A549 (cell line): Measurements from ENCODE around the gene DCBLD1.

Experiments
- ATOH8 ChIP-seq: fragments of 250-450 bp; sonication (Bioruptor Pico); IDR thresholded peaks from 2 replicates; pipeline ENCODE4 v1.5.0; 2020; ENCODE audit warnings: low read depth, mild to moderate bottlenecking, moderate library complexity
- BCL3 ChIP-seq: fragments of >200 bp; sonication (Bioruptor Twin); formaldehyde crosslinking; IDR thresholded peaks from 3 replicates; pipeline ENCODE4 v1.6.1; 2016
- CBX8 ChIP-seq: fragments of 200-600 bp; sonication (generic); IDR thresholded peaks from 2 replicates; pipeline ENCODE4 v1.6.1; 2016
- CHD2 ChIP-seq: fragments of 150-350 bp; IDR thresholded peaks from 2 replicates; pipeline ENCODE4 v1.6.1; 2014; ENCODE audit warnings: low read length; ENCODE audit not compliant: partially characterized antibody
- CTCF ChIP-seq: fragments of >200 bp; sonication (Bioruptor Twin); formaldehyde crosslinking; IDR thresholded peaks from 3 replicates; pipeline ENCODE4 v1.5.1; 2016
- HMGXB4 ChIP-seq: fragments of 250-450 bp; sonication (Bioruptor Pico); IDR thresholded peaks from 2 replicates; pipeline ENCODE4 v1.5.0; 2021; ENCODE audit warnings: mild to moderate bottlenecking, moderate library complexity, borderline replicate concordance
- MAX ChIP-seq: IDR thresholded peaks from 2 replicates; pipeline ENCODE4 v1.6.1; 2012
- NFE2L2 ChIP-seq: fragments of 150-350 bp; conservative IDR thresholded peaks from 2 replicates; pipeline ENCODE4 v1.6.1; 2014; ENCODE audit warnings: low read length
- POLR2A ChIP-seq: IDR thresholded peaks from 2 replicates; pipeline ENCODE4 v1.6.1; 2012; ENCODE audit warnings: mild to moderate bottlenecking, low read length
- RFX5 ChIP-seq: fragments of 450-650 bp; IDR thresholded peaks from 2 replicates; pipeline ENCODE4 v1.7.1; 2014; ENCODE audit warnings: antibody characterized with exemption, mild to moderate bottlenecking, moderate library complexity
- SMC3 ChIP-seq: fragments of >200 bp; sonication (Bioruptor Twin); formaldehyde crosslinking; IDR thresholded peaks from 3 replicates; pipeline ENCODE4 v1.6.1; 2018; ENCODE audit warnings: inconsistent platforms
- USF2 ChIP-seq: fragments of 450-650 bp; IDR thresholded peaks from 2 replicates; pipeline ENCODE4 v1.6.1; 2014; ENCODE audit warnings: antibody characterized with exemption
- ZC3H11A ChIP-seq: fragments of 450-650 bp; IDR thresholded peaks from 2 replicates; pipeline ENCODE4 v1.6.1; 2014; ENCODE audit warnings: antibody characterized with exemption, mild to moderate bottlenecking
- TF ChIP-seq, protein P1 (sequence below): fragments of 200-600 bp; sonication (generic); IDR thresholded peaks from 2 replicates; pipeline ENCODE4 v1.6.1; 2016; ENCODE audit warnings: antibody characterized with exemption, mild to moderate bottlenecking, moderate library complexity

- no peak for TF ChIP-seq CTCF
- TF ChIP-seq RFX5 = no peak
- no peak for TF ChIP-seq ATOH8
- no peak for TF ChIP-seq NFE2L2
- TF ChIP-seq, protein P1, sequence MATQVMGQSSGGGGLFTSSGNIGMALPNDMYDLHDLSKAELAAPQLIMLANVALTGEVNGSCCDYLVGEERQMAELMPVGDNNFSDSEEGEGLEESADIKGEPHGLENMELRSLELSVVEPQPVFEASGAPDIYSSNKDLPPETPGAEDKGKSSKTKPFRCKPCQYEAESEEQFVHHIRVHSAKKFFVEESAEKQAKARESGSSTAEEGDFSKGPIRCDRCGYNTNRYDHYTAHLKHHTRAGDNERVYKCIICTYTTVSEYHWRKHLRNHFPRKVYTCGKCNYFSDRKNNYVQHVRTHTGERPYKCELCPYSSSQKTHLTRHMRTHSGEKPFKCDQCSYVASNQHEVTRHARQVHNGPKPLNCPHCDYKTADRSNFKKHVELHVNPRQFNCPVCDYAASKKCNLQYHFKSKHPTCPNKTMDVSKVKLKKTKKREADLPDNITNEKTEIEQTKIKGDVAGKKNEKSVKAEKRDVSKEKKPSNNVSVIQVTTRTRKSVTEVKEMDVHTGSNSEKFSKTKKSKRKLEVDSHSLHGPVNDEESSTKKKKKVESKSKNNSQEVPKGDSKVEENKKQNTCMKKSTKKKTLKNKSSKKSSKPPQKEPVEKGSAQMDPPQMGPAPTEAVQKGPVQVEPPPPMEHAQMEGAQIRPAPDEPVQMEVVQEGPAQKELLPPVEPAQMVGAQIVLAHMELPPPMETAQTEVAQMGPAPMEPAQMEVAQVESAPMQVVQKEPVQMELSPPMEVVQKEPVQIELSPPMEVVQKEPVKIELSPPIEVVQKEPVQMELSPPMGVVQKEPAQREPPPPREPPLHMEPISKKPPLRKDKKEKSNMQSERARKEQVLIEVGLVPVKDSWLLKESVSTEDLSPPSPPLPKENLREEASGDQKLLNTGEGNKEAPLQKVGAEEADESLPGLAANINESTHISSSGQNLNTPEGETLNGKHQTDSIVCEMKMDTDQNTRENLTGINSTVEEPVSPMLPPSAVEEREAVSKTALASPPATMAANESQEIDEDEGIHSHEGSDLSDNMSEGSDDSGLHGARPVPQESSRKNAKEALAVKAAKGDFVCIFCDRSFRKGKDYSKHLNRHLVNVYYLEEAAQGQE = no peak
- TF ChIP-seq SMC3 = no peak
- no peak for TF ChIP-seq BCL3
- TF ChIP-seq CHD2 = no peak
- TF ChIP-seq POLR2A = no peak
- no peak for TF ChIP-seq MAX
- TF ChIP-seq USF2 = no peak
- no peak for TF ChIP-seq CBX8
- no peak for TF ChIP-seq HMGXB4 (CRISPR knock-in tag)
- no peak for TF ChIP-seq ZC3H11A
These were observed 1.8 kb upstream of the DCBLD1 start for GRCh38 chr6:117480651-117481050.
